HG03025 (cell line): ENCODE data around the gene CARD14.
"Not testable (repeated sequence)": the region's sequence is repeated elsewhere in the genome, so short reads cannot be mapped to it uniquely, and the experiment has no call there.

Experiments used
- ATAC-seq: cut with Tn5 transposase; IDR thresholded peaks from one replicate; pipeline ENCODE4 v1.9.1; 2021; ENCODE audit warnings: mild to moderate bottlenecking, moderate library complexity; ENCODE audit not compliant: unreplicated experiment, low FRiP score

The CARD14 gene

DNA sequence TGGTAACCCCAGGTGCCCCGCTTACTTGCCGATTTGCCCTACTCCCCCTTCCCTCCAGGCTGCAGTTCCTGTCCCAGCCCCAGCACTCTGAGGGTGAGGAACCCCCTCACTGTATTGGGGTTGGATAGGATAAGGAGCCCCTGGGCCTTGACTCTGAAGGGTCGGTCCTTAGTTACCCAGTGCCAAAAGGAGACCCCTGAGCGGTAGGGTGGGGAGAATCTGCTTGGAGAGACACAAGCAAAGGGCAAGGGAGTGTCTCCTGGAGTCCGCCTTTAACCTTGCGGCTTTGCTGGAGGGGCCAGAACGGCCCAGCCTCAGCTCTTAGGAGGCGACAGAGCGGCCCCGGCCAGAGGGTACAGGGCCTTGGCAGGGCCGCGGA, 13.0 kb downstream of the CARD14 start:
- ATAC-seq, result no peak

- ATAC-seq, result no peak
These were observed 14.0 kb downstream of the CARD14 start for GRCh38 chr17:80183581-80184422.

DNA sequence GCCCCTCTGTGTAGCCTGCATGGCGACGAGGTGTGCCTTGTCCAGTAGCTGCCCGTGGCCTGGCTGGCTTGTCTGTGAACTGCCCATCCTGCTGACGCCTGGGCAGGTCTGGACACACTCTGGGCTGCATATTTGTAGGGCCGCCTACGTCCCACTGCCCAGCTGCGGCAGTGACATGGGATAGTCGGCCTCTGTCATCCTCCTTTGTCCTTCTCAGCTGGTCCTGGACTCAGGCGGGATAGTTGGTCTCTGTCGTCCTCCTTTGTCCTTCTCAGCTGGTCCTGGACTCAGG, 14.5 kb downstream of the CARD14 start:
- no peak for ATAC-seq

DNA sequence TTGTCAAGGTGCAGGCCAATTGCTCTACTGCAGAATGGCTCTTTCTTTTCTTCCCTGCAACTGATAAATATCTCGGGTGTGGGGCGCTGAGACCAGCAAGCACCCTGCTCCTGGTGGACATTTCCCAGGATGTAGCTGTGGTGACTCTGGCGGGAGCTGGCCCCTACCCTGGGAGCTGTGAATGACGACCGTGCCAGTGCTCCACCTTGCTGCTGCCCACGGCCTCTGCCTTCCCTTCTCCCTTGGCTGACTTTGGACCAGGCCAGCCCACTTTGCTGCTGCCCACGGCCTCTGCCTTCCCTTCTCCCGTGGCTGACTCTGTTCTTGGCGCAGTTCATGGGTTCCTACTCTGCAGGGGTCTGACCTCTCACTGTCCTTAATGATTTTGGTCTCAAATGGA, 16.1 kb downstream of the CARD14 start:
- ATAC-seq, result no peak

DNA sequence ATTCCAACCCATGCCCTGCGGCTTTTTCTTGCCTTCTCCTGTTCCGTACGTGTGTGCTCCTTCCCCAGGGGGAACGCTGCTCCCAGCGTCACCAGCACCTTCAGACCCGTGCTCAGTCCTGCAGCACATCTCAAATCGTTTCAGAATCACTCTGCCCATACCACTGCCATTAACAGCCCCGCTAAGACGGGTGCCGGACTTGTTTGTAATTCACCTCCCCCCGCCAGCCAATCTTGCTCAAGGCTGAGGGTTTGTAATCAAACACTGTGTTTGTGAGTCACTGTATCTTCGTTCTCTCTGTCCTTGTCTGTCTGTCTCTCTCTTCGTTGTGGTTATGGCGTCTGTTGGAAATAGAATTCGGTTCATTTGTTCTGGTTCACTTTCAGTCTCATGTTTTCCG, 17.3 kb downstream of the CARD14 start:
- no peak for ATAC-seq

GRCh38 chr17:80187515-80187941, 17.7 kb downstream of the CARD14 start:
- ATAC-seq, result no peak

DNA sequence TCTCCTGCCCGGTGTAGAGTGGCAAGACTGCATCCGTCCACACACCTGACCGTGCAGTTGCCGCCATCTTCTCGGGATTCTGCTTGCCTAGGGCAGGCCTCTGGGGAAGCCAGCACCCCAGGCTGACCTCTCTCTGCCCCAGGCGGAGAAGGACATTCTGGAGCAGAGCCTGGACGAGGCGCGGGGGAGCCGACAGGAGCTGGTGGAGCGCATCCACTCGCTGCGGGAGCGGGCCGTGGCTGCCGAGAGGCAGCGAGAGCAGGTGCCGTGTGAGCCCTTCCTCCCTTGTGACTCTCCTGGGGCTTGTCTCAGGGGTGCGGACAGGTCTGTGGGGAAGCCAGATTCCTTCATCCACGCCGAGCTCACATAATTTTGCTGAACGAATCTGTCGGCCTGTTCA, 19.8 kb downstream of the CARD14 start:
- ATAC-seq, result no peak

DNA sequence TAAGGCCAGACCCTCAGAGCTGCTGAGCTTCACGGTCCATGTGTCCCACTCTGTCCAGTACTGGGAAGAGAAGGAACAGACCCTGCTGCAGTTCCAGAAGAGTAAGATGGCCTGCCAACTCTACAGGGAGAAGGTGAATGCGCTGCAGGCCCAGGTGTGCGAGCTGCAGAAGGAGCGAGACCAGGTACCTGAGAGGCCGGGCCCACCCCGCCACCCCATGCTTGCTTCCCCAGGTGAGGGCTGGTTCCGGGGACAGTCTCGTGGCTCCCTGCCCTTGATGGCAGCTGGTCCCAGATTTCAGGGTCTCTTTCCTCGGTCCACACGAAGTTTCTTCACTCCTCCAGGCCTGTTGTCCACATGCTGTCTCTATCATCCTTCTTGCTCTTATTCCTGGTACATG, 20.9 kb downstream of the CARD14 start:
- no peak for ATAC-seq

DNA sequence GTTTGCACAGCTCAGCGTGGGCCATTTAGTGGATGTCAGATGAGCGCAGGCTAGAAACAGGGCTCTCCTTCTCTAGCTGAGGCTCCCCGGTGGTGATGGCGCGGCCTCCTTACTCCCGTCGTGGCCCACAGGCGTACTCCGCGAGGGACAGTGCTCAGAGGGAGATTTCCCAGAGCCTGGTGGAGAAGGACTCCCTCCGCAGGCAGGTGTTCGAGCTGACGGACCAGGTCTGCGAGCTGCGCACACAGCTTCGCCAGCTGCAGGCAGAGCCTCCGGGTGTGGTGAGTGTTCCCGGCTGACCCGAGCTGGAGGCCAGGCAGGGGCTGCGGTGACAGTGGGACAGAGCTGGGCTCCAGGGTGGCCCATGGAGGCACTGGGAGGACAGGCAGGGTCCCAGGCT, 21.4 kb downstream of the CARD14 start:
- ATAC-seq, result no peak

DNA sequence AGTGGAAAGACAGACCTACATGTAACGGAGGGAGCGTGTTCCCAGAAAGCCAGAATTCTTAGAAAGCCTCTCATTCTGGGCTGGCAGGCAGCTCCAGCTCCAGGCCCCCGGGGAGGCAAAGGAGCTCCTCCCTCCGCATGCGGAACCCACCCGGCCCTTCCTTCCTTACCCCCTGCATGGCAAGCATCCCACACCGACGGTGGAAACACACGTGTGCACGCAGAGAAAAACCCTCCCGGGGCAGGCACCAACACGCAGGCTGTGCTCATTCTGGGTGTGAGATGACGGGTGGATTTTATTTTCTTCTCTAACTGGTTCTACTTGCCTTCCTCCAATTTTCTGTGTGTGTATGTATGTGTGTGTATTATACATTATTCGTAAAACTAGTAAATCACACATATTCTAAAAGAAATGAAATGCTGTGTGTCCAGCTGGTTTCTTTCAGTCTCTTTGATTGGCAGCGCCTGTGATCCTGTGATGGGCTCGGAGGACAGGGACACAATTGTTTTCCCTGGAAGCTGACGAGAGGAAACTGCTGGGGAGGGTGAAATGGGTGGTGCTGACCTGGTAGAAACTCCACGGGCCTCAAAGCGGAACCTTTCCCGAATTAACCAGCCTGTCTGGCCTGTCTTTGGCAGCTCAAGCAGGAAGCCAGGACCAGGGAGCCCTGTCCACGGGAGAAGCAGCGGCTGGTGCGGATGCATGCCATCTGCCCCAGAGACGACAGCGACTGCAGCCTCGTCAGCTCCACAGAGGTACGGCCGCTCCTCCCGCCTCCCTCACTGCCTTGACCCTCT, 22.2 kb downstream of the CARD14 start:
- ATAC-seq, result no peak

DNA sequence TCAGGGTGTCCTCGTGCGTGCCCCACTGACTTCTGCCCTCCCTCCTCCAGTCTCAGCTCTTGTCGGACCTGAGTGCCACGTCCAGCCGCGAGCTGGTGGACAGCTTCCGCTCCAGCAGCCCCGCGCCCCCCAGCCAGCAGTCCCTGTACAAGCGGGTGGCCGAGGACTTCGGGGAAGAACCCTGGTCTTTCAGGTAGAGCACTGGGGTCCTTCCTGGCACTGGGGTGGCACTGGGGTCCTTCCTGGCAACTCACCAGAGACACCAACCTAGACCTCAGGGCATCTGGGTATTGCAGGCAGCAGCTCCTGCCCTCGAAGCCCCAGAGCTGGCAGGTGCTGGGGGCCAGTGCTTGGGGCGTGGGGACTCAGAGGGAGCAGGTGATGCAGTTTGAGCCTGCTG, 25.3 kb downstream of the CARD14 start:
- ATAC-seq, result no peak

- no peak for ATAC-seq
These were observed 26.1 kb downstream of the CARD14 start for GRCh38 chr17:80195671-80196529.

- no peak for ATAC-seq
These were observed 26.8 kb downstream of the CARD14 start for GRCh38 chr17:80196652-80197051.

- ATAC-seq, result no peak
These were observed 28.4 kb downstream of the CARD14 start for GRCh38 chr17:80198144-80198661.

DNA sequence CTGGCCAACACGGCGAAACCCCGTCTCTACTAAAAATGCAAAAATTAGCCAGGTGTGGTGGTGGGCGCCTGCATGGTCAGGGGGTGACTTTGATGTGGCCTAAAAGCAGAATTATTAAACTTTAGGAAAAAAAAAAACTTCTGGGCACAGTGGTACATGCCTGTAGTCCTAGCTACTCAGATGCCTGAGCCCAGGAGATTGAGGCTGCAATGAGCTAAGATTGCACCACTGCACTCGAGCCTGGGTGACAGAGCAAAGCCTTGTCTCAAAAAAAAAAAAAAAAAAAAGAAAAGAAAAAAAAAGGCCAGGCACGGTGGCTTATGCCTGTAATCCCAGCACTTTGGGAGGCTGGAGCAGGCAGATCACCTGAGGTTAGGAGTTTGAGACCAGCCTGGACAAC, 29.5 kb downstream of the CARD14 start:
- not testable (repeated sequence) for ATAC-seq

- no peak for ATAC-seq
These were observed 31.6 kb downstream of the CARD14 start for GRCh38 chr17:80201446-80201845.

- ATAC-seq, result no peak
These were observed 32.4 kb downstream of the CARD14 start for GRCh38 chr17:80202197-80202596.

GRCh38 chr17:80203471-80203963, 33.7 kb downstream of the CARD14 start:
- no peak for ATAC-seq

GRCh38 chr17:80204626-80205468, 35.0 kb downstream of the CARD14 start:
- no peak for ATAC-seq

DNA sequence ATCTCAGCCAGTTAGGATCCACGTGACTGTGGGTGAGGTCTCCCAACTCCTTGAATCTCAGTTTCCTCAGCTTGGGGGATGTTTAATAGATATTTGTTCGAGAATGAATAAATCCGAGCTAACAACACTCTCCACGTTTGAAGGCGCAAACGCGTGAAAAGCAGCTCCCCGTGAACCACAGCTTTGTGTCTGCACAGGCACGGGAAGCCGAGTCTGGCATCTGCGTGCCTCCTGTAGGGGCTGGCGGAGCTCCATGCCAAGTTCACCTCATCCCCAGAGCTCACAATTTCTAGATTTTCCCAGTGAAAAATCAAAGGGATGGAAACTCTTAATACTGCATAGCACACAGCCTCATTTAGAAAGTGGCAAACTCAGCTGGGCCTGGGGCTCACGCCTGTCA, 36.0 kb downstream of the CARD14 start:
- ATAC-seq, result no peak
